Measurements from ENCODE around the gene AQP10. TPM values are rescaled to one million over a fixed set of nuclear protein-coding genes. Genes with fewer than 3 reads are reported as not detected.

The AQP10 gene
- polyA plus RNA-seq, 1 of the 3 experiments (the other 2 are of a cell fraction): 0.02 TPM

DNA sequence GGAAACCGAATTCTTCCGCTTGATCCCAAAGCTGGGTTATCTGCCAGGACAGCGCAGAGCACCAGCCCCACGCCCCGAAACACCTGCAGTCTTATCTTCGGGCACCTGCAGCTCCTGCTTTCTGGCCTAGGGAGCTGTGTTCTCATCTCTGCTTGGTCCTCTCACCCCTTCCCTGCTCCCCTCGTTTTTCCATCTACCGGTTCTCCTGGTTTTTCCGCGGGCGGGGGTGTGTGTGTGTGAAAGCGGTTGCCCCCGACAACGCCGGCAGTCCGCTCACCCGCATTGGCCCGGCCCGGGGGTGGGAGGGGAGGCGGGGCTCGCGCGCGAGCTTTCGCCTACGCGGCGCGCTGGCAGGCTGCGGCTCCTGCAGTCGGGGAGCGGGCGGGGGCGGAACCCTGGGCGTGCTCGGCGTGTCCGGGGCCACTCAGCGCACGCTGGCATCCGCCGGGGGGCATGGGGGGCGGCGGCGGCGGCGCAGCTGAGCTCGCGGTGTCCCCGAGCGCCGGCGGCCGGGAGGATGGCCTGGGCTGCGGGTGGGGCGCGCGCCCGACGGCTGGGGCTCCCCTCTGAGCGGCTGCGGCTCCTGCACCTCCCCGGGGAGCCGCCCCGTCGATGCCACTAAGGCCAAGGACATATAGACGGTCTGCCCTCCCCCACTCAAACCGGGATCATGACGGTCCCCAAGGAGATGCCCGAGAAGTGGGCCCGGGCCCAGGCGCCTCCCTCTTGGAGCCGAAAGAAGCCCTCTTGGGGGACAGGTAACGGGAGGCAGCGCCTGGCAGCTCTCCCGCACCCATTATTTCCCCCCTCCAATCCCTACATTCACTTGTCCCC lies 7.6 kb downstream of the AQP10 start:
- Histone ChIP-seq H3K4me3 (ENCODE audit: low read depth in 2 of 2, low read length in 1 of 2) (peak overlapping the region; percentile 49 to 57), H3K27ac (ENCODE audit: low read depth in 2 of 2, low read length in 1 of 2) (peak overlapping the region; percentile 16 to 26; a peak in 2 of 4 replicates), H2AFZ (ENCODE audit: low read depth) (no peak overlapping the region; the same call in 1 of the 2 replicates), H3K4me2 (peak overlapping the region; percentile 91), H3K36me3 (replicated peaks in 1 of 2; ENCODE audit: control insufficient read depth in 1 of 2, insufficient read depth in 2 of 2, low read length in 1 of 2) (peaks cover 24 to 28% of the 10 kb centered on the region in 2 experiments), H3K9me2 (no peaks in the 10 kb centered on the region), H3K79me2 (ENCODE audit: insufficient read depth) (peaks cover 38% of the 10 kb centered on the region), H3K4me1 (ENCODE audit: control insufficient read depth in 1 of 2, insufficient read depth in 2 of 2, low read depth in 1 of 2, low read length in 1 of 2) (peaks cover 21 to 38% of the 10 kb centered on the region in 2 experiments; a peak in 3 of 4 replicates), H3K9ac (no peak overlapping the region), H4K20me1 (ENCODE audit: insufficient read depth) (peaks cover 20% of the 10 kb centered on the region), H3F3A (replicated peaks; ENCODE audit: insufficient read depth) (peaks cover 11% of the 10 kb centered on the region), H3K27me3 (ENCODE audit: insufficient read depth) (no peaks in the 10 kb centered on the region), H3K9me3 (no peaks in the 10 kb centered on the region)
- ChIA-PET POLR2A (interaction anchor here (1.3 kb wide), 1 partner anchor 108 kb away, joined by 4 read pairs; the partner anchor contains the start of gene UBAP2L), CTCF (interaction anchor here (1.0 to 6.3 kb wide), 10 partner anchors 7 to 151 kb away, joined by 3 to 99 read pairs (median 5); partner anchors contain the start of gene HAX1)
- TF ChIP-seq FOXJ3 (CRISPR knock-in tag; IDR thresholded peaks at IDR 0.05) (no peak), GABPA (IDR thresholded peaks at IDR 0.05; ENCODE audit: low read depth) (no peak), MXI1 (IDR thresholded peaks at IDR 0.05; ENCODE audit: low read depth, low read length) (peak; percentile 40; the same call in 1 of the 2 replicates), EZH2phosphoT487 (IDR thresholded peaks at IDR 0.05; ENCODE audit: borderline replicate concordance, low read depth) (no peak), GATA2 (CRISPR knock-in tag; IDR thresholded peaks at IDR 0.05) (no peak), SMC3 (IDR thresholded peaks at IDR 0.05; ENCODE audit: low read depth, low read length) (no peak)
- TF ChIP-seq, protein P1, sequence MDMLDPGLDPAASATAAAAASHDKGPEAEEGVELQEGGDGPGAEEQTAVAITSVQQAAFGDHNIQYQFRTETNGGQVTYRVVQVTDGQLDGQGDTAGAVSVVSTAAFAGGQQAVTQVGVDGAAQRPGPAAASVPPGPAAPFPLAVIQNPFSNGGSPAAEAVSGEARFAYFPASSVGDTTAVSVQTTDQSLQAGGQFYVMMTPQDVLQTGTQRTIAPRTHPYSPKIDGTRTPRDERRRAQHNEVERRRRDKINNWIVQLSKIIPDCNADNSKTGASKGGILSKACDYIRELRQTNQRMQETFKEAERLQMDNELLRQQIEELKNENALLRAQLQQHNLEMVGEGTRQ (IDR thresholded peaks at IDR 0.05; ENCODE audit: borderline replicate concordance, low read depth, low read length): no peak
- DNase-seq: peak; percentile 92
- WGBS (ENCODE audit: low lambda C conversion rate): 40% methylated on average over 31 of the region's 76 CpGs

DNA sequence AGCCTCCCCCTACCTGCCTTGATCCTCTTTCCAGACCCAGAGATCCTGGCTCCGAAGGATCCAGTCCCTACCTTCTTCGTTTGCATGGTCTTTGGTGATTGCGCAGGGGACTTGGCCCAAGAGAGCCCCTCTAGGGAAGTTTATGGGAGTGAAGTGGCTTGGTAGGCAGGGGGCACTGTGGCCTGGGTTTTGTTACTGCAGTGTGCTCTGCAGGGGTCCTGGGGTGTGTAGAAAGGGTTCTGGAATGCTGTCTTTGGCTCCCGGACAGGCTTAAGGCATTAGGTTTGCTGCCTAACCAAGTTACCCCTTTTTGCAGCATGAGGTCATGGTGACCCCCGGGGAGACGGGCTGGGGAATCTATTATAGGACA lies 8.2 kb downstream of the AQP10 start:
- peak; percentile 44 for DNase-seq
- peak overlapping the region; percentile 91 for H3K4me2 ChIP-seq
- CTCF ChIA-PET: interaction anchor here (0.6 to 6.3 kb wide), 10 partner anchors 6 to 150 kb away, joined by 3 to 99 read pairs (median 5); partner anchors contain the start of gene HAX1
- H3K4me3 ChIP-seq (ENCODE audit: low read depth in 2 of 2, low read length in 1 of 2): peak overlapping the region; percentile 49 to 57; a peak in 3 of 4 replicates
- H3K4me1 ChIP-seq (ENCODE audit: control insufficient read depth in 1 of 2, insufficient read depth in 2 of 2, low read depth in 1 of 2, low read length in 1 of 2): peaks cover 21 to 35% of the 10 kb centered on the region in 2 experiments; a peak in 3 of 4 replicates
- peaks cover 38% of the 10 kb centered on the region for H3K79me2 ChIP-seq (ENCODE audit: insufficient read depth)
- H3K27ac ChIP-seq (ENCODE audit: low read depth in 2 of 2, low read length in 1 of 2): no peak overlapping the region
- 92% methylated on average over 6 of the region's 6 CpGs for WGBS (ENCODE audit: low lambda C conversion rate)
- no peaks in the 10 kb centered on the region for H3K27me3 ChIP-seq (ENCODE audit: insufficient read depth)
- H3F3A ChIP-seq (replicated peaks; ENCODE audit: insufficient read depth): peaks cover 11% of the 10 kb centered on the region
- POLR2A ChIA-PET: interaction anchor here (0.9 to 1.3 kb wide), 2 partner anchors 23 to 108 kb away, joined by 3 to 4 read pairs; partner anchors contain the start of gene UBAP2L
- no peak for TF ChIP-seq ELF1 (IDR thresholded peaks at IDR 0.05)
- TF ChIP-seq, protein P2, sequence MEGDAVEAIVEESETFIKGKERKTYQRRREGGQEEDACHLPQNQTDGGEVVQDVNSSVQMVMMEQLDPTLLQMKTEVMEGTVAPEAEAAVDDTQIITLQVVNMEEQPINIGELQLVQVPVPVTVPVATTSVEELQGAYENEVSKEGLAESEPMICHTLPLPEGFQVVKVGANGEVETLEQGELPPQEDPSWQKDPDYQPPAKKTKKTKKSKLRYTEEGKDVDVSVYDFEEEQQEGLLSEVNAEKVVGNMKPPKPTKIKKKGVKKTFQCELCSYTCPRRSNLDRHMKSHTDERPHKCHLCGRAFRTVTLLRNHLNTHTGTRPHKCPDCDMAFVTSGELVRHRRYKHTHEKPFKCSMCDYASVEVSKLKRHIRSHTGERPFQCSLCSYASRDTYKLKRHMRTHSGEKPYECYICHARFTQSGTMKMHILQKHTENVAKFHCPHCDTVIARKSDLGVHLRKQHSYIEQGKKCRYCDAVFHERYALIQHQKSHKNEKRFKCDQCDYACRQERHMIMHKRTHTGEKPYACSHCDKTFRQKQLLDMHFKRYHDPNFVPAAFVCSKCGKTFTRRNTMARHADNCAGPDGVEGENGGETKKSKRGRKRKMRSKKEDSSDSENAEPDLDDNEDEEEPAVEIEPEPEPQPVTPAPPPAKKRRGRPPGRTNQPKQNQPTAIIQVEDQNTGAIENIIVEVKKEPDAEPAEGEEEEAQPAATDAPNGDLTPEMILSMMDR (IDR thresholded peaks at IDR 0.05): peak; percentile 40
- TF ChIP-seq, protein P3, sequence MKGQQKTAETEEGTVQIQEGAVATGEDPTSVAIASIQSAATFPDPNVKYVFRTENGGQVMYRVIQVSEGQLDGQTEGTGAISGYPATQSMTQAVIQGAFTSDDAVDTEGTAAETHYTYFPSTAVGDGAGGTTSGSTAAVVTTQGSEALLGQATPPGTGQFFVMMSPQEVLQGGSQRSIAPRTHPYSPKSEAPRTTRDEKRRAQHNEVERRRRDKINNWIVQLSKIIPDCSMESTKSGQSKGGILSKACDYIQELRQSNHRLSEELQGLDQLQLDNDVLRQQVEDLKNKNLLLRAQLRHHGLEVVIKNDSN (IDR thresholded peaks at IDR 0.05; ENCODE audit: borderline replicate concordance, low read depth): no peak
- TF ChIP-seq, protein P4, sequence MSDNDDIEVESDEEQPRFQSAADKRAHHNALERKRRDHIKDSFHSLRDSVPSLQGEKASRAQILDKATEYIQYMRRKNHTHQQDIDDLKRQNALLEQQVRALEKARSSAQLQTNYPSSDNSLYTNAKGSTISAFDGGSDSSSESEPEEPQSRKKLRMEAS (IDR thresholded peaks at IDR 0.05; ENCODE audit: low read depth): no peak
- no peak overlapping the region for H2AFZ ChIP-seq (ENCODE audit: low read depth)
- H3K36me3 ChIP-seq (replicated peaks in 1 of 2; ENCODE audit: control insufficient read depth in 1 of 2, insufficient read depth in 2 of 2, low read length in 1 of 2): peaks cover 24 to 31% of the 10 kb centered on the region in 2 experiments
- H3K9me3 ChIP-seq: no peaks in the 10 kb centered on the region
- H4K20me1 ChIP-seq (ENCODE audit: insufficient read depth): peaks cover 20% of the 10 kb centered on the region
- no peak overlapping the region for H3K9ac ChIP-seq
- H3K9me2 ChIP-seq: no peaks in the 10 kb centered on the region
